PC-9 (cell line): ENCODE data around the gene MYMX. TPM values are rescaled to one million over a fixed set of nuclear protein-coding genes. Genes with fewer than 3 reads are reported as not detected.
A peak's percentile ranks its signal among the peaks of the same experiment; 100 is the strongest.

Experiments used
- BruUV-seq: library from RNA; stranded (reverse); fragments of 400-500 nt; replicated peaks from 2 replicates; lab custom pipeline; 2021; lab: Mats Ljungman, UMichigan
- CTCF ChIA-PET: fragments of 300-600 bp; sonication (Branson Sonifier 250); formaldehyde crosslinking; loops from one replicate; lab custom pipeline; 2022; ENCODE audit warnings: antibody characterized with exemption; lab: Charles Lee
- POLR2A ChIA-PET: fragments of 300-600 bp; sonication (Branson Sonifier 250); formaldehyde crosslinking; loops from one replicate; lab custom pipeline; 2022; ENCODE audit warnings: antibody characterized with exemption; ENCODE audit not compliant: unreplicated experiment; lab: Charles Lee
- DNase-seq, 2 experiments: peaks; one replicate each; pipeline versions ENCODE4 v3.0.0 to v3.0.0-alpha.2; 2015 to 2022; ENCODE audit warnings: mixed read lengths in 1 of 2
- H2AFZ ChIP-seq: fragments of 200-600 bp; sonication (generic); 2 replicates; pipeline ENCODE4 v1.8.1; 2017; ENCODE audit warnings: antibody characterized with exemption
- H3F3A ChIP-seq: fragments of 200-600 bp; sonication (generic); 2 replicates; pipeline ENCODE4 v1.8.1; 2017; ENCODE audit warnings: antibody characterized with exemption, mild to moderate bottlenecking, low read depth; ENCODE audit not compliant: insufficient read depth
- H3K27ac ChIP-seq: fragments of 200-600 bp; sonication (generic); 2 replicates; pipeline ENCODE4 v1.6.1; 2016; ENCODE audit warnings: mixed run types
- H3K27me3 ChIP-seq: fragments of 200-600 bp; sonication (generic); 2 replicates; pipeline ENCODE4 v1.6.1; 2016; ENCODE audit warnings: low read depth, mixed run types; ENCODE audit not compliant: insufficient read depth
- H3K36me3 ChIP-seq: fragments of 200-600 bp; sonication (generic); 2 replicates; pipeline ENCODE4 v1.6.1; 2016; ENCODE audit warnings: low read depth, mixed run types
- H3K4me1 ChIP-seq: fragments of 200-600 bp; sonication (generic); replicated peaks from 2 replicates; pipeline ENCODE4 v1.6.1; 2016; ENCODE audit warnings: mixed run types; ENCODE audit not compliant: insufficient read depth
- H3K4me2 ChIP-seq: fragments of 200-600 bp; sonication (generic); 2 replicates; pipeline ENCODE4 v1.6.1; 2017; ENCODE audit warnings: mixed run types
- H3K4me3 ChIP-seq: fragments of 200-600 bp; sonication (generic); 2 replicates; pipeline ENCODE4 v1.6.1; 2016; ENCODE audit warnings: mixed run types
- H3K79me2 ChIP-seq: fragments of 200-600 bp; sonication (generic); 2 replicates; pipeline ENCODE4 v1.6.1; 2017; ENCODE audit warnings: low read depth, mixed run types
- H3K9me2 ChIP-seq: fragments of 200-600 bp; sonication (generic); 2 replicates; pipeline ENCODE4 v1.8.1; 2017; ENCODE audit warnings: mild to moderate bottlenecking; ENCODE audit not compliant: insufficient read depth
- H3K9me3 ChIP-seq: fragments of 200-600 bp; sonication (generic); 2 replicates; pipeline ENCODE4 v1.8.1; 2016; ENCODE audit warnings: low read depth; ENCODE audit not compliant: insufficient read depth
- H4K20me1 ChIP-seq: fragments of 200-600 bp; sonication (generic); 2 replicates; pipeline ENCODE4 v1.8.1; 2017; ENCODE audit not compliant: insufficient read depth
- EZH2 ChIP-seq: fragments of 200-600 bp; sonication (generic); IDR thresholded peaks from 2 replicates; pipeline ENCODE4 v1.8.0; 2017; ENCODE audit warnings: antibody characterized with exemption, low read depth
- intact Hi-C: fragments of 100-400 bp; cut with micrococcal nuclease; formaldehyde crosslinking; loops from one replicate; pipeline ENCODE4 v1.10.0; 2022; ENCODE audit not compliant: unreplicated experiment
- total RNA-seq: library from RNA; stranded (reverse); gene quantifications from 2 replicates; pipeline ENCODE4 v1.2.3, GENCODE V29; 2021
- TF ChIP-seq, protein P1 (sequence below): fragments of 200-600 bp; sonication (generic); conservative IDR thresholded peaks from 2 replicates; pipeline ENCODE4 v1.6.1; 2017; ENCODE audit warnings: mixed run types, antibody characterized with exemption, mild to moderate bottlenecking, moderate library complexity

The MYMX gene
- total RNA-seq, 1 experiment from 2014 or later: not detected

GRCh38 chr6:44199883-44200282 is 16.8 kb upstream of the MYMX start:
- DNase-seq: no peak
- intact Hi-C loops: no loop called here
- Histone ChIP-seq H3K4me1 (peaks cover 31% of the 10 kb centered on the region), H3K4me3 (no peak overlapping the region), H3K36me3 (no peaks in the 10 kb centered on the region), H3K79me2 (no peaks in the 10 kb centered on the region), H2AFZ (no peak overlapping the region), H3K4me2 (no peak overlapping the region), H3K27me3 (no peaks in the 10 kb centered on the region), H4K20me1 (no peaks in the 10 kb centered on the region), H3F3A (peaks cover 19% of the 10 kb centered on the region), H3K27ac (no peak overlapping the region), H3K9me2 (no peaks in the 10 kb centered on the region), H3K9me3 (no peaks in the 10 kb centered on the region)
- POLR2A ChIA-PET: interaction anchor here (0.9 kb wide), 1 partner anchor 22 kb away, joined by 4 read pairs; no protein-coding TSS in a partner anchor
- CTCF ChIA-PET: interaction anchor here (0.6 kb wide), 1 partner anchor 35 kb away, joined by 3 read pairs; no protein-coding TSS in a partner anchor
- TF ChIP-seq, protein P1, sequence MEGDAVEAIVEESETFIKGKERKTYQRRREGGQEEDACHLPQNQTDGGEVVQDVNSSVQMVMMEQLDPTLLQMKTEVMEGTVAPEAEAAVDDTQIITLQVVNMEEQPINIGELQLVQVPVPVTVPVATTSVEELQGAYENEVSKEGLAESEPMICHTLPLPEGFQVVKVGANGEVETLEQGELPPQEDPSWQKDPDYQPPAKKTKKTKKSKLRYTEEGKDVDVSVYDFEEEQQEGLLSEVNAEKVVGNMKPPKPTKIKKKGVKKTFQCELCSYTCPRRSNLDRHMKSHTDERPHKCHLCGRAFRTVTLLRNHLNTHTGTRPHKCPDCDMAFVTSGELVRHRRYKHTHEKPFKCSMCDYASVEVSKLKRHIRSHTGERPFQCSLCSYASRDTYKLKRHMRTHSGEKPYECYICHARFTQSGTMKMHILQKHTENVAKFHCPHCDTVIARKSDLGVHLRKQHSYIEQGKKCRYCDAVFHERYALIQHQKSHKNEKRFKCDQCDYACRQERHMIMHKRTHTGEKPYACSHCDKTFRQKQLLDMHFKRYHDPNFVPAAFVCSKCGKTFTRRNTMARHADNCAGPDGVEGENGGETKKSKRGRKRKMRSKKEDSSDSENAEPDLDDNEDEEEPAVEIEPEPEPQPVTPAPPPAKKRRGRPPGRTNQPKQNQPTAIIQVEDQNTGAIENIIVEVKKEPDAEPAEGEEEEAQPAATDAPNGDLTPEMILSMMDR: no peak
- no peak for TF ChIP-seq EZH2
- no TSS peak for BruUV-seq

- Histone ChIP-seq H4K20me1 (no peaks in the 10 kb centered on the region), H3K4me1 (peaks cover 31% of the 10 kb centered on the region), H3K36me3 (no peaks in the 10 kb centered on the region), H3K79me2 (no peaks in the 10 kb centered on the region), H3K4me3 (no peak overlapping the region), H3K27me3 (no peaks in the 10 kb centered on the region), H2AFZ (no peak overlapping the region), H3F3A (peaks cover 22% of the 10 kb centered on the region), H3K9me2 (no peaks in the 10 kb centered on the region), H3K9me3 (no peaks in the 10 kb centered on the region), H3K4me2 (no peak overlapping the region), H3K27ac (no peak overlapping the region)
- TF ChIP-seq EZH2: no peak
- TF ChIP-seq, protein P1: no peak
- DNase-seq: peak in 1 of 2 experiments; percentile 30
- ChIA-PET CTCF (interaction anchor here (1.1 kb wide), 1 partner anchor 29 kb away, joined by 3 read pairs; no protein-coding TSS in a partner anchor), POLR2A (interaction anchor here (0.6 kb wide), 2 partner anchors 18 to 186 kb away, joined by 3 to 13 read pairs; partner anchors contain the start of gene CDC5L)
- intact Hi-C loops: no loop called here
- no TSS peak for BruUV-seq
These were observed 15.5 kb upstream of the MYMX start for GRCh38 chr6:44201200-44201599.

- no peak overlapping the region for H3K4me2 ChIP-seq
- no peak overlapping the region for H2AFZ ChIP-seq
- no peaks in the 10 kb centered on the region for H3K27me3 ChIP-seq
- H3F3A ChIP-seq: peaks cover 22% of the 10 kb centered on the region
- H3K9me2 ChIP-seq: no peaks in the 10 kb centered on the region
- H3K27ac ChIP-seq: no peak overlapping the region
- no peak for DNase-seq
- intact Hi-C loops: no loop called here
- no peaks in the 10 kb centered on the region for H3K9me3 ChIP-seq
- no peak overlapping the region for H3K4me3 ChIP-seq
- POLR2A ChIA-PET: interaction anchor here (0.6 kb wide), 1 partner anchor 186 kb away, joined by 13 read pairs; the partner anchor contains the start of gene CDC5L
- CTCF ChIA-PET: interaction anchor here (1.1 kb wide), 1 partner anchor 30 kb away, joined by 3 read pairs; no protein-coding TSS in a partner anchor
- TF ChIP-seq EZH2: no peak
- TF ChIP-seq, protein P1: no peak
- H3K79me2 ChIP-seq: no peaks in the 10 kb centered on the region
- no peaks in the 10 kb centered on the region for H3K36me3 ChIP-seq
- no peaks in the 10 kb centered on the region for H4K20me1 ChIP-seq
- BruUV-seq: no TSS peak
- H3K4me1 ChIP-seq: peaks cover 31% of the 10 kb centered on the region
These were observed 15.0 kb upstream of the MYMX start for GRCh38 chr6:44201638-44202303.
